GM23338 (cell line): ENCODE results near the gene NARS2. TPM values are rescaled to one million over a fixed set of nuclear protein-coding genes. Genes with fewer than 3 reads are reported as not detected.

ENCODE experiments used
- ATAC-seq: fragments of 200-7000 bp; cut with Tn5 transposase; 3 replicates; pipeline ENCODE4 v1.9.1; 2020
- DNase-seq: peaks from one replicate; pipeline ENCODE4 v3.0.0-alpha.2; 2015; ENCODE audit warnings: low spot score
- H2AFZ ChIP-seq: fragments of 200-600 bp; sonication (generic); 2 replicates; pipeline ENCODE4 v1.8.0; 2016; ENCODE audit warnings: antibody characterized with exemption, mild to moderate bottlenecking, moderate library complexity
- H3F3A ChIP-seq: fragments of 200-600 bp; sonication (generic); replicated peaks from 2 replicates; pipeline ENCODE4 v1.8.0; 2017; ENCODE audit warnings: antibody characterized with exemption, mixed run types, low read depth
- H3K27ac ChIP-seq: fragments of 200-600 bp; sonication (generic); 2 replicates; pipeline ENCODE4 v1.6.1; 2016; ENCODE audit warnings: low read depth
- H3K27me3 ChIP-seq: fragments of 200-600 bp; sonication (generic); 2 replicates; pipeline ENCODE4 v1.8.0; 2016; ENCODE audit warnings: mild to moderate bottlenecking, mixed run types, moderate library complexity; ENCODE audit not compliant: insufficient read depth
- H3K36me3 ChIP-seq: fragments of 200-600 bp; sonication (generic); 2 replicates; pipeline ENCODE4 v1.8.0; 2016; ENCODE audit warnings: mild to moderate bottlenecking; ENCODE audit not compliant: insufficient read depth
- H3K4me1 ChIP-seq: fragments of 200-600 bp; sonication (generic); 2 replicates; pipeline ENCODE4 v1.8.0; 2016; ENCODE audit warnings: mild to moderate bottlenecking, moderate library complexity; ENCODE audit not compliant: insufficient read depth
- H3K4me2 ChIP-seq: fragments of 200-600 bp; sonication (generic); 2 replicates; pipeline ENCODE4 v1.7.1; 2017; ENCODE audit warnings: mixed run types
- H3K4me3 ChIP-seq: fragments of 200-600 bp; sonication (generic); 2 replicates; pipeline ENCODE4 v1.6.1; 2016; ENCODE audit warnings: mixed run types
- H3K79me2 ChIP-seq: fragments of 200-600 bp; sonication (generic); replicated peaks from 2 replicates; pipeline ENCODE4 v1.8.0; 2017; ENCODE audit warnings: mild to moderate bottlenecking; ENCODE audit not compliant: insufficient read depth
- H3K9me2 ChIP-seq: fragments of 200-600 bp; sonication (generic); 2 replicates; pipeline ENCODE4 v1.8.0; 2017; ENCODE audit not compliant: insufficient read depth
- H4K20me1 ChIP-seq: fragments of 200-600 bp; sonication (generic); replicated peaks from 2 replicates; pipeline ENCODE4 v1.8.0; 2017; ENCODE audit warnings: mild to moderate bottlenecking; ENCODE audit not compliant: insufficient read depth
- H3K27ac Mint-ChIP-seq: 2 replicates; pipeline ENCODE4 v1.8.0; 2020; ENCODE audit warnings: inconsistent platforms, mild to moderate bottlenecking, moderate library complexity, mixed read lengths
- H3K27me3 Mint-ChIP-seq: 3 replicates; pipeline ENCODE4 v1.8.0; 2022; ENCODE audit warnings: low read depth, mild to moderate bottlenecking, moderate library complexity, mixed read lengths, inconsistent platforms; ENCODE audit not compliant: insufficient read depth, poor library complexity
- H3K36me3 Mint-ChIP-seq: 3 replicates; pipeline ENCODE4 v1.8.0; 2021; ENCODE audit warnings: low read depth, mild to moderate bottlenecking, inconsistent platforms, moderate library complexity, mixed read lengths
- H3K4me1 Mint-ChIP-seq: 3 replicates; pipeline ENCODE4 v1.8.0; 2020; ENCODE audit warnings: mild to moderate bottlenecking, inconsistent platforms, mixed read lengths
- H3K4me3 Mint-ChIP-seq: 3 replicates; pipeline ENCODE4 v1.8.0; 2021; ENCODE audit warnings: moderate library complexity, mild to moderate bottlenecking, inconsistent platforms, mixed read lengths
- H3K9me3 Mint-ChIP-seq: 3 replicates; pipeline ENCODE4 v1.8.0; 2020; ENCODE audit warnings: moderate library complexity, mild to moderate bottlenecking, inconsistent platforms, mixed read lengths
- CREB1 ChIP-seq: fragments of 250-450 bp; sonication (Bioruptor Pico); IDR thresholded peaks from 2 replicates; pipeline ENCODE4 v1.5.0; 2020; ENCODE audit warnings: low read depth, mild to moderate bottlenecking, moderate library complexity
- EZH2 ChIP-seq: fragments of 200-600 bp; sonication (generic); IDR thresholded peaks from one replicate; pipeline ENCODE4 v1.8.0; 2017; ENCODE audit warnings: antibody characterized with exemption, mild to moderate bottlenecking, low read depth; ENCODE audit not compliant: unreplicated experiment
- EZH2phosphoT487 ChIP-seq: fragments of 200-600 bp; sonication (generic); IDR thresholded peaks from one replicate; pipeline ENCODE4 v1.8.1; 2018; ENCODE audit warnings: antibody characterized with exemption; ENCODE audit not compliant: unreplicated experiment
- JUNB ChIP-seq: IDR thresholded peaks from one replicate; pipeline ENCODE4 v1.6.1; 2016; ENCODE audit warnings: antibody characterized with exemption; ENCODE audit not compliant: unreplicated experiment
- NANOG ChIP-seq: IDR thresholded peaks from 2 replicates; pipeline ENCODE4 v1.6.1; 2016; ENCODE audit warnings: antibody characterized with exemption, borderline replicate concordance
- POLR2AphosphoS5 ChIP-seq: IDR thresholded peaks from 2 replicates; pipeline ENCODE4 v1.6.1; 2016; ENCODE audit warnings: antibody characterized with exemption, low read depth
- REST ChIP-seq: IDR thresholded peaks from one replicate; pipeline ENCODE4 v1.6.1; 2018; ENCODE audit warnings: antibody characterized with exemption; ENCODE audit not compliant: unreplicated experiment
- STAT1 ChIP-seq: IDR thresholded peaks from one replicate; pipeline ENCODE4 v1.6.1; 2016; ENCODE audit warnings: antibody characterized with exemption; ENCODE audit not compliant: unreplicated experiment
- ZNF114 ChIP-seq: fragments of 250-450 bp; sonication (Bioruptor Pico); IDR thresholded peaks from 2 replicates; pipeline ENCODE4 v1.5.0; 2020; ENCODE audit warnings: mild to moderate bottlenecking, moderate library complexity
- ZNF331 ChIP-seq: fragments of 250-450 bp; sonication (Bioruptor Pico); IDR thresholded peaks from 2 replicates; pipeline ENCODE4 v1.5.0; 2020; ENCODE audit warnings: low read depth, mild to moderate bottlenecking, moderate library complexity
- ZNF462 ChIP-seq: fragments of 250-450 bp; sonication (Bioruptor Pico); IDR thresholded peaks from 2 replicates; pipeline ENCODE4 v1.5.0; 2020; ENCODE audit warnings: mild to moderate bottlenecking, moderate library complexity
- polyA plus RNA-seq: library from polyadenylated mRNA; unstranded; fragments of >200 nt; fragmentation: Nextera tagmentation; extraction: Ambion mirVana; gene quantifications from 2 replicates; pipeline ENCODE4 v1.2.1, GENCODE V29; 2016
- total RNA-seq: library from RNA; depleted of rRNA; stranded (reverse); fragments of >200 nt; shearing (Covaris generic); gene quantifications from 2 replicates; pipeline ENCODE4 v1.2.3, GENCODE V29; 2014
- TF ChIP-seq, protein P1 (sequence below): IDR thresholded peaks from 2 replicates; pipeline ENCODE4 v1.6.1; 2016; ENCODE audit warnings: antibody characterized with exemption
- TF ChIP-seq, protein P2 (sequence below), 2 experiments: fragments of 200-600 bp in 1 of 2; sonication (generic) in 1 of 2; conservative IDR thresholded peaks; 2 replicates each; pipeline versions ENCODE4 v1.5.1 to v1.6.1; 2016 to 2017; ENCODE audit warnings: antibody characterized with exemption in 2 of 2, low read depth in 2 of 2, mild to moderate bottlenecking in 2 of 2, moderate library complexity in 1 of 2

Gene NARS2
- total and polyA plus RNA-seq, 2 experiments from 2014 or later: 45.7 to 62.0 TPM

- no peak for TF ChIP-seq STAT1
- TF ChIP-seq REST: no peak
- TF ChIP-seq ZNF462 (CRISPR knock-in tag): no peak
- TF ChIP-seq, protein P1, sequence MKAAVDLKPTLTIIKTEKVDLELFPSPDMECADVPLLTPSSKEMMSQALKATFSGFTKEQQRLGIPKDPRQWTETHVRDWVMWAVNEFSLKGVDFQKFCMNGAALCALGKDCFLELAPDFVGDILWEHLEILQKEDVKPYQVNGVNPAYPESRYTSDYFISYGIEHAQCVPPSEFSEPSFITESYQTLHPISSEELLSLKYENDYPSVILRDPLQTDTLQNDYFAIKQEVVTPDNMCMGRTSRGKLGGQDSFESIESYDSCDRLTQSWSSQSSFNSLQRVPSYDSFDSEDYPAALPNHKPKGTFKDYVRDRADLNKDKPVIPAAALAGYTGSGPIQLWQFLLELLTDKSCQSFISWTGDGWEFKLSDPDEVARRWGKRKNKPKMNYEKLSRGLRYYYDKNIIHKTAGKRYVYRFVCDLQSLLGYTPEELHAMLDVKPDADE: no peak
- TF ChIP-seq, protein P2, sequence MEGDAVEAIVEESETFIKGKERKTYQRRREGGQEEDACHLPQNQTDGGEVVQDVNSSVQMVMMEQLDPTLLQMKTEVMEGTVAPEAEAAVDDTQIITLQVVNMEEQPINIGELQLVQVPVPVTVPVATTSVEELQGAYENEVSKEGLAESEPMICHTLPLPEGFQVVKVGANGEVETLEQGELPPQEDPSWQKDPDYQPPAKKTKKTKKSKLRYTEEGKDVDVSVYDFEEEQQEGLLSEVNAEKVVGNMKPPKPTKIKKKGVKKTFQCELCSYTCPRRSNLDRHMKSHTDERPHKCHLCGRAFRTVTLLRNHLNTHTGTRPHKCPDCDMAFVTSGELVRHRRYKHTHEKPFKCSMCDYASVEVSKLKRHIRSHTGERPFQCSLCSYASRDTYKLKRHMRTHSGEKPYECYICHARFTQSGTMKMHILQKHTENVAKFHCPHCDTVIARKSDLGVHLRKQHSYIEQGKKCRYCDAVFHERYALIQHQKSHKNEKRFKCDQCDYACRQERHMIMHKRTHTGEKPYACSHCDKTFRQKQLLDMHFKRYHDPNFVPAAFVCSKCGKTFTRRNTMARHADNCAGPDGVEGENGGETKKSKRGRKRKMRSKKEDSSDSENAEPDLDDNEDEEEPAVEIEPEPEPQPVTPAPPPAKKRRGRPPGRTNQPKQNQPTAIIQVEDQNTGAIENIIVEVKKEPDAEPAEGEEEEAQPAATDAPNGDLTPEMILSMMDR (conservative IDR thresholded peaks at IDR 0.05; ENCODE audit: low read depth in 2 of 2): no peak
- TF ChIP-seq JUNB: no peak
- TF ChIP-seq EZH2: no peak
- no peak for TF ChIP-seq ZNF331
- TF ChIP-seq POLR2AphosphoS5: no peak
- no peak for TF ChIP-seq ZNF114 (CRISPR knock-in tag)
- TF ChIP-seq EZH2phosphoT487: no peak
- TF ChIP-seq CREB1 (CRISPR knock-in tag): no peak
- TF ChIP-seq NANOG: no peak
- H2AFZ ChIP-seq: peak overlapping the region; percentile 70
- no peaks in the 10 kb centered on the region for H4K20me1 ChIP-seq
- H3K4me1 ChIP-seq: peaks cover 35% of the 10 kb centered on the region
- H3K79me2 ChIP-seq: peaks cover 28% of the 10 kb centered on the region
- H3K4me3 ChIP-seq: peak overlapping the region; percentile 70
- ATAC-seq: peak; percentile 21
- H3K27ac ChIP-seq: peak overlapping the region; percentile 53; the same call in 1 of the 2 replicates
- H3K36me3 Mint-ChIP-seq: peaks cover 8% of the 10 kb centered on the region
- peaks cover 27% of the 10 kb centered on the region for H3K4me1 Mint-ChIP-seq
- H3K4me2 ChIP-seq: peak overlapping the region; percentile 85
- H3K27me3 ChIP-seq: no peaks in the 10 kb centered on the region
- 0 out of 2 replicates have a peak, but pooled peaks cover 4% of the 10 kb centered on the region for H3F3A ChIP-seq
- peak overlapping the region; percentile 98 for H3K4me3 Mint-ChIP-seq
- no peak overlapping the region for H3K27ac Mint-ChIP-seq
- no peaks in the 10 kb centered on the region for H3K9me3 Mint-ChIP-seq
- DNase-seq: peak; percentile 15
- peaks cover 2% of the 10 kb centered on the region for H3K27me3 Mint-ChIP-seq
- H3K36me3 ChIP-seq: no peaks in the 10 kb centered on the region
- H3K9me2 ChIP-seq: no peaks in the 10 kb centered on the region
Observed at GRCh38 chr11:78575478-78575877, 814 bp upstream of the NARS2 start.
